Measurements from ENCODE around the gene OBSCN. TPM values are rescaled to one million over a fixed set of nuclear protein-coding genes. Genes with fewer than 3 reads are reported as not detected.

The OBSCN gene
- total RNA-seq, 1 donor from 2014 or later = 16.9 TPM

- TF ChIP-seq CTCF (IDR thresholded peaks at IDR 0.05; ENCODE audit: unreplicated experiment) = no peak
- Mint-ChIP-seq H3K4me1 (ENCODE audit: unreplicated experiment) (no peaks in the 10 kb centered on the region), H3K36me3 (ENCODE audit: low read depth, unreplicated experiment) (peaks cover 8% of the 10 kb centered on the region), H3K4me3 (ENCODE audit: unreplicated experiment) (no peak overlapping the region), H3K27me3 (ENCODE audit: unreplicated experiment) (peaks cover 2% of the 10 kb centered on the region), H3K9me3 (ENCODE audit: unreplicated experiment) (no peaks in the 10 kb centered on the region), H3K27ac (ENCODE audit: unreplicated experiment) (no peak overlapping the region)
- no peak for DNase-seq (ENCODE audit: low spot score)
Observed at GRCh38 chr1:228337031-228337564, 129.3 kb downstream of the OBSCN start.

GRCh38 chr1:228337711-228338520 is 130.1 kb downstream of the OBSCN start:
- no peak for DNase-seq (ENCODE audit: low spot score)
- Mint-ChIP-seq H3K9me3 (ENCODE audit: unreplicated experiment) (no peaks in the 10 kb centered on the region), H3K27me3 (ENCODE audit: unreplicated experiment) (peaks cover 3% of the 10 kb centered on the region), H3K4me3 (ENCODE audit: unreplicated experiment) (no peak overlapping the region), H3K27ac (ENCODE audit: unreplicated experiment) (no peak overlapping the region), H3K4me1 (ENCODE audit: unreplicated experiment) (no peaks in the 10 kb centered on the region), H3K36me3 (ENCODE audit: low read depth, unreplicated experiment) (peaks cover 10% of the 10 kb centered on the region)
- TF ChIP-seq CTCF (IDR thresholded peaks at IDR 0.05; ENCODE audit: unreplicated experiment) = no peak

GRCh38 chr1:228338521-228339051 is 130.7 kb downstream of the OBSCN start:
- Mint-ChIP-seq H3K27ac (ENCODE audit: unreplicated experiment) (no peak overlapping the region), H3K27me3 (ENCODE audit: unreplicated experiment) (peaks cover 6% of the 10 kb centered on the region), H3K4me3 (ENCODE audit: unreplicated experiment) (no peak overlapping the region), H3K36me3 (ENCODE audit: low read depth, unreplicated experiment) (peaks cover 10% of the 10 kb centered on the region), H3K4me1 (ENCODE audit: unreplicated experiment) (no peaks in the 10 kb centered on the region), H3K9me3 (ENCODE audit: unreplicated experiment) (no peaks in the 10 kb centered on the region)
- no peak for TF ChIP-seq CTCF (IDR thresholded peaks at IDR 0.05; ENCODE audit: unreplicated experiment)
- no peak for DNase-seq (ENCODE audit: low spot score)

GRCh38 chr1:228339059-228339704 is 131.3 kb downstream of the OBSCN start:
- Mint-ChIP-seq H3K27me3 (ENCODE audit: unreplicated experiment) (peaks cover 6% of the 10 kb centered on the region), H3K4me1 (ENCODE audit: unreplicated experiment) (no peaks in the 10 kb centered on the region), H3K4me3 (ENCODE audit: unreplicated experiment) (no peak overlapping the region), H3K36me3 (ENCODE audit: low read depth, unreplicated experiment) (peaks cover 10% of the 10 kb centered on the region), H3K27ac (ENCODE audit: unreplicated experiment) (no peak overlapping the region), H3K9me3 (ENCODE audit: unreplicated experiment) (no peaks in the 10 kb centered on the region)
- TF ChIP-seq CTCF (IDR thresholded peaks at IDR 0.05; ENCODE audit: unreplicated experiment) = no peak
- DNase-seq (ENCODE audit: low spot score) = no peak
